Adrenal gland (tissue), 12 donors: ENCODE results near the gene DIAPH3. TPM values are rescaled to one million over a fixed set of nuclear protein-coding genes. Genes with fewer than 3 reads are reported as not detected.

Experiments
- DNase-seq, 7 donors: peaks; one replicate each; pipeline ENCODE4 v3.0.0-alpha.2; 2019 to 2020
- H3K27ac ChIP-seq, 5 donors: fragments of 200-600 bp; sonication (generic) in 4 of 5; 1 replicate in 3 of 5; 2 replicates in 2 of 5; pipeline versions ENCODE4 v1.5.1 to v1.8.0; 2016 to 2020; ENCODE audit warnings: mild to moderate bottlenecking in 1 of 5
- H3K27me3 ChIP-seq: fragments of 200-600 bp; 2 replicates; pipeline ENCODE4 v1.8.0; 2021
- H3K36me3 ChIP-seq, 2 donors: fragments of 200-600 bp; replicated peaks in 1 of 2; 1 replicate in 1 of 2; 2 replicates in 1 of 2; pipeline versions ENCODE4 v1.5.1 to v1.8.0; 2018 to 2022
- H3K4me1 ChIP-seq, 2 donors: fragments of 200-600 bp; replicated peaks in 1 of 2; 1 replicate in 1 of 2; 2 replicates in 1 of 2; pipeline versions ENCODE4 v1.5.1 to v1.8.0; 2018 to 2021
- H3K4me3 ChIP-seq, 4 donors: fragments of 200-600 bp; sonication (generic) in 3 of 4; one replicate each; pipeline ENCODE4 v1.5.1; 2016 to 2018
- H3K9me3 ChIP-seq, 3 donors: fragments of 200-600 bp; sonication (generic) in 1 of 3; replicated peaks in 1 of 3; 1 replicate in 2 of 3; 2 replicates in 1 of 3; pipeline versions ENCODE4 v1.5.1 to v1.8.0; 2016 to 2021
- CTCF ChIP-seq, 6 experiments: fragments of 450-650 bp in 4 of 6; fragments of 200-600 bp in 2 of 6; sonication (generic) in 1 of 6; IDR thresholded peaks; 1 replicate in 5 of 6; 2 replicates in 1 of 6; pipeline versions ENCODE4 v1.5.1 to v1.8.0; 2016 to 2021; ENCODE audit warnings: antibody characterized with exemption in 6 of 6, mild to moderate bottlenecking in 2 of 6, moderate library complexity in 1 of 6
- POLR2A ChIP-seq, 2 donors: fragments of 450-650 bp; IDR thresholded peaks; one replicate each; pipeline ENCODE4 v1.6.1; 2017; ENCODE audit warnings: antibody characterized with exemption in 2 of 2, mild to moderate bottlenecking in 2 of 2, moderate library complexity in 1 of 2
- WGBS, 4 donors: extraction: QIAGEN DNeasy Blood & Tissue Kit in 2 of 4; methylation state at CpG; one replicate each; pipeline versions ENCODE4 v1.1.5 to v1.1.7; 2013 to 2017; 5-methylcytosine and 5-hydroxymethylcytosine counted together
- intact Hi-C, 2 donors: fragments of 100-400 bp; cut with DNase I; formaldehyde crosslinking; loops; one replicate each; pipeline versions ENCODE4 v1.14.1 to v1.15.0; 2022 to 2023
- polyA plus RNA-seq, 3 donors: library from polyadenylated mRNA; stranded (reverse); fragments of 200-250 nt in 2 of 3; fragments of 350-450 nt in 1 of 3; fragmentation: Illumina TruSeq in 1 of 3; extraction: RNeasy Lipid Tissue Mini Kit (QIAGEN cat#74804) in 1 of 3; gene quantifications; one replicate each; pipeline ENCODE4 v1.2.3, GENCODE V29; 2013 to 2014
- total RNA-seq, 9 donors: library from RNA; depleted of rRNA in 4 of 9; stranded (reverse); fragments of >200 nt in 4 of 9; fragments of 120-200 nt in 1 of 9; fragmentation: NEBNext Ultra II Directional in 1 of 9; extraction: Animal tissue kit (Norgen Biotek cat#: 25700) in 1 of 9; gene quantifications; one replicate each; pipeline versions ENCODE4 v1.1.0 to v1.2.4, GENCODE V29; 2013 to 2023
- donor health status: healthy with polysubstance abuse.
- donor health status: Bipolar disorder and iron deficiency.
- donor health status: DM: yes; HTN: yes; CAD: no.
- donor health status: DM: no; HTN: no; CAD: no.
- donor health status: DM: no; HTN: no; CAD: no.
- donor health status: DM: yes; HTN: yes; CAD: no.

The DIAPH3 gene
- total and polyA plus RNA-seq, 12 donors, result 0.07 to 4.2 (median 0.42) TPM; not detected in 3

- 95 to 98% (median 97%) methylated on average over 1 of the region's 1 CpG for WGBS, 4 donors
These were observed 51.0 kb downstream of the DIAPH3 start for GRCh38 chr13:60112771-60113170.

GRCh38 chr13:60111691-60112090 lies 52.0 kb downstream of the DIAPH3 start:
- WGBS, 4 donors, result 97 to 99% (median 98%) methylated on average over 3 of the region's 3 CpGs
- H3K9me3 ChIP-seq, result no peaks in the 10 kb centered on the region
- no peak for DNase-seq
- H3K36me3 ChIP-seq, result no peaks in the 10 kb centered on the region
- no peak overlapping the region for H3K4me3 ChIP-seq
- no peak overlapping the region for H3K27ac ChIP-seq
- H3K4me1 ChIP-seq, result no peaks in the 10 kb centered on the region
- intact Hi-C loops, result no loop called here
- TF ChIP-seq CTCF (IDR thresholded peaks at IDR 0.05), result no peak
- no peak for TF ChIP-seq POLR2A (IDR thresholded peaks at IDR 0.05)
- H3K27me3 ChIP-seq, result no peaks in the 10 kb centered on the region

More at GRCh38 chr13:60112771-60113170, 51.0 kb downstream of the DIAPH3 start:
- TF ChIP-seq POLR2A (IDR thresholded peaks at IDR 0.05) (no peak), CTCF (IDR thresholded peaks at IDR 0.05) (no peak)
- DNase-seq, result no peak
- no peak overlapping the region for H3K27ac ChIP-seq
- no peaks in the 10 kb centered on the region for H3K4me1 ChIP-seq
- no peaks in the 10 kb centered on the region for H3K9me3 ChIP-seq
- no peak overlapping the region for H3K4me3 ChIP-seq
- no peaks in the 10 kb centered on the region for H3K36me3 ChIP-seq
- intact Hi-C loops, result no loop called here
- no peaks in the 10 kb centered on the region for H3K27me3 ChIP-seq

GRCh38 chr13:60109285-60109684 lies 54.4 kb downstream of the DIAPH3 start:
- TF ChIP-seq POLR2A (IDR thresholded peaks at IDR 0.05) (no peak), CTCF (IDR thresholded peaks at IDR 0.05) (no peak)
- 97 to 100% (median 97%) methylated on average over 3 of the region's 3 CpGs for WGBS, 4 donors
- H3K36me3 ChIP-seq, result no peaks in the 10 kb centered on the region
- no peaks in the 10 kb centered on the region for H3K27me3 ChIP-seq
- no peaks in the 10 kb centered on the region for H3K9me3 ChIP-seq
- H3K4me1 ChIP-seq, result peaks cover 0 to under 1% of the 10 kb centered on the region in 2 donors
- no peak overlapping the region for H3K4me3 ChIP-seq
- H3K27ac ChIP-seq, result no peak overlapping the region
- no peak for DNase-seq
- intact Hi-C loops, result no loop called here

GRCh38 chr13:60108589-60108988 lies 55.1 kb downstream of the DIAPH3 start:
- no peak for DNase-seq
- Histone ChIP-seq H3K9me3 (no peaks in the 10 kb centered on the region), H3K27ac (no peak overlapping the region), H3K27me3 (no peaks in the 10 kb centered on the region), H3K36me3 (no peaks in the 10 kb centered on the region), H3K4me3 (no peak overlapping the region), H3K4me1 (peaks cover 5 to 7% of the 10 kb centered on the region in 2 donors)
- intact Hi-C loops, result no loop called here
- no peak for TF ChIP-seq POLR2A (IDR thresholded peaks at IDR 0.05)
- no peak for TF ChIP-seq CTCF (IDR thresholded peaks at IDR 0.05)
- 88 to 95% (median 94%) methylated on average over 2 of the region's 2 CpGs for WGBS, 4 donors
